ENCODE data around the gene SCGB3A1. TPM values are rescaled to one million over a fixed set of nuclear protein-coding genes. Genes with fewer than 3 reads are reported as not detected.

SCGB3A1 gene
- total RNA-seq, 2 donors from 2014 or later = not detected

DNA sequence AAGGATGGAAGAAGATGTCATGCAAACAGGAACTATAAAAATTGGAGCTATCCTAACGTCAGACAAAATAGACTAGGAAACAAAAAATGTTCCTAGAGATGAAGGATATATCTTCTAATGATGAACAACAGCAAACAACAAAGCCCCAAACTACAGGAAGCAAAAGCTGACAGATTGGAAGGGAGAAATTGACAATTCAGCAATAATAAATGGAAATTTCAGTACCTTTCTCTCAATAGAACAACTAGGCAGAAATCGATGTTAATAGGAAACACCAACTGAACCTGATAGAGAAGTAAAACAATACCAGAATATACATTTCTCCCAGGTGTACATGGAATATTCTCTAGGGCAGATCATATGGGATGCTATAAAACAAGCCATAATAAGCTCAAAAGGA, 7.6 kb downstream of the SCGB3A1 start:
- DNase-seq (no peak), ATAC-seq (no peak)
- WGBS, 2 donors = 67 to 77% methylated on average over 2 of the region's 2 CpGs
- H3K36me3 ChIP-seq (replicated peaks in 1 of 2; ENCODE audit: insufficient read depth in 1 of 2, low read depth in 2 of 2) = no peaks in the 10 kb centered on the region
- H3K4me3 ChIP-seq = no peak overlapping the region
- H3K9me3 ChIP-seq = no peaks in the 10 kb centered on the region
- TF ChIP-seq POLR2A (IDR thresholded peaks at IDR 0.05) = no peak
- TF ChIP-seq, protein P1, sequence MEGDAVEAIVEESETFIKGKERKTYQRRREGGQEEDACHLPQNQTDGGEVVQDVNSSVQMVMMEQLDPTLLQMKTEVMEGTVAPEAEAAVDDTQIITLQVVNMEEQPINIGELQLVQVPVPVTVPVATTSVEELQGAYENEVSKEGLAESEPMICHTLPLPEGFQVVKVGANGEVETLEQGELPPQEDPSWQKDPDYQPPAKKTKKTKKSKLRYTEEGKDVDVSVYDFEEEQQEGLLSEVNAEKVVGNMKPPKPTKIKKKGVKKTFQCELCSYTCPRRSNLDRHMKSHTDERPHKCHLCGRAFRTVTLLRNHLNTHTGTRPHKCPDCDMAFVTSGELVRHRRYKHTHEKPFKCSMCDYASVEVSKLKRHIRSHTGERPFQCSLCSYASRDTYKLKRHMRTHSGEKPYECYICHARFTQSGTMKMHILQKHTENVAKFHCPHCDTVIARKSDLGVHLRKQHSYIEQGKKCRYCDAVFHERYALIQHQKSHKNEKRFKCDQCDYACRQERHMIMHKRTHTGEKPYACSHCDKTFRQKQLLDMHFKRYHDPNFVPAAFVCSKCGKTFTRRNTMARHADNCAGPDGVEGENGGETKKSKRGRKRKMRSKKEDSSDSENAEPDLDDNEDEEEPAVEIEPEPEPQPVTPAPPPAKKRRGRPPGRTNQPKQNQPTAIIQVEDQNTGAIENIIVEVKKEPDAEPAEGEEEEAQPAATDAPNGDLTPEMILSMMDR (IDR thresholded peaks at IDR 0.05) = no peak
- no peaks in the 10 kb centered on the region for H3K4me1 ChIP-seq
- intact Hi-C loops (cut with DNase I) = no loop called here
- no peaks in the 10 kb centered on the region for H3K27me3 ChIP-seq
- no peak overlapping the region for H3K27ac ChIP-seq

DNA sequence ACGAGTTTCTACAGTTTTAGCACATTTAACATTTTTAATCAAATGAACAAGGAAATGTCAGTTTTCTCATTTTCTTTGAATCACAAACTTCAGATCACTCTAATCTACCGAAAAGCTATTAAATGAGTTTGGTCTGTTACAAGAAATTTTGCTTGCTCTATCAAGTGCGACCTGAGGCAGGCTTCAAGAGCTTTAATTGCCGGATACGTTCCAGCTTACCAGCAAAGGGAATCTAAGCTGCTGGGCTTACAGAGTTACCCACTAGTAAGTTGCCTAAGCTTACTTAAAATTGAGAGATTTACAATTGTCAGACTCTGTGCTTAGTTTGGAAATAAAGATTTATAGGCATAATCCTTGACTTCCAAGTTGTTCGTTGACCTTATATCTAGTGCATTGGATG, 10.6 kb downstream of the SCGB3A1 start:
- 90 to 91% methylated on average over 6 of the region's 6 CpGs for WGBS, 2 donors
- Histone ChIP-seq H3K27ac (no peak overlapping the region), H3K9me3 (no peaks in the 10 kb centered on the region), H3K4me1 (no peaks in the 10 kb centered on the region), H3K27me3 (no peaks in the 10 kb centered on the region), H3K36me3 (replicated peaks in 1 of 2; ENCODE audit: insufficient read depth in 1 of 2, low read depth in 2 of 2) (no peaks in the 10 kb centered on the region), H3K4me3 (no peak overlapping the region)
- DNase-seq (no peak), ATAC-seq (no peak)
- TF ChIP-seq, protein P1 (IDR thresholded peaks at IDR 0.05) = no peak
- no peak for TF ChIP-seq POLR2A (IDR thresholded peaks at IDR 0.05)
- intact Hi-C loops (cut with DNase I) = no loop called here

DNA sequence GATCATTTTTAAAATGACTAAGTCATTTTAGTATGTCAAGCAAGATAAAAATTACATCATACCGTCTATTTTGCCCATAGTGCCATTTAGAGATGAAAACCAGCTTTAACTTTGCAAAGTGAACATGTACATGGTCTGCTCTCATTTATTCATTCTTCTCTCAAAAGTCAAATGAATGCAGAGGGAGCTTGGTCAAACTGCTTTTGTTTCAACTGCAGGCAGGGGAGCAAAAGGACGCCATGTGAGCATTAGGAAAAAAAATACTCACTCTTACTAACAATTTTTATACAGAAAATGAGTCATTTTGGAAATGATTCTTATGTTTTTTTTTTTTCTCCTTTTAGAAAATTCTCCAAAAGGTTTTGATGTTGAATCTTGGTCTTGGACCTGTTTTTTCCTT, 15.7 kb downstream of the SCGB3A1 start:
- H3K4me3 ChIP-seq = no peak overlapping the region
- TF ChIP-seq, protein P1 (IDR thresholded peaks at IDR 0.05) = no peak
- TF ChIP-seq POLR2A (IDR thresholded peaks at IDR 0.05) = no peak
- H3K9me3 ChIP-seq = no peaks in the 10 kb centered on the region
- DNase-seq (no peak), ATAC-seq (no peak)
- peaks cover 2 to 6% of the 10 kb centered on the region in 2 donors for H3K36me3 ChIP-seq (replicated peaks in 1 of 2; ENCODE audit: insufficient read depth in 1 of 2, low read depth in 2 of 2)
- intact Hi-C loops (cut with DNase I) = no loop called here
- H3K27ac ChIP-seq = no peak overlapping the region
- H3K4me1 ChIP-seq = no peaks in the 10 kb centered on the region
- WGBS, 2 donors = 78 to 84% methylated on average over 2 of the region's 2 CpGs
- H3K27me3 ChIP-seq = no peaks in the 10 kb centered on the region

DNA sequence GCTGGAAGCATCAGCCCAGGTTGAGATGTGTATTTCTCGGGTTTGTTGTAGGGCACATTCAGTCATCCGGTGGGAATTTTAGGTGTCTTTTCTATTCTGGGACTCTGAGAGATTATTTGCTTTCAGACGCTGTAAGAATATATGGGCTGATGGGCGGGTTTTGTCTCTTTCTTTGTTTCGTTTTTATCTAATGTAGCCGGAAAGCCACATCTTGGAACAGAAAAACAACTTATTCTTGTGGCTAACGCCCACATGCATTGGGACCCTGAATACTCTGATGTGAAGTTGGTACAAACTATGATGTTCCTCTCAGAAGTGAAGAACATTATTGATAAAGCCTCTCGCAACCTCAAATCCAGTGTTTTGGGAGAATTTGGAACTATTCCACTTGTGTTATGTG, 22.4 kb downstream of the SCGB3A1 start:
- H3K27me3 ChIP-seq = no peaks in the 10 kb centered on the region

DNA sequence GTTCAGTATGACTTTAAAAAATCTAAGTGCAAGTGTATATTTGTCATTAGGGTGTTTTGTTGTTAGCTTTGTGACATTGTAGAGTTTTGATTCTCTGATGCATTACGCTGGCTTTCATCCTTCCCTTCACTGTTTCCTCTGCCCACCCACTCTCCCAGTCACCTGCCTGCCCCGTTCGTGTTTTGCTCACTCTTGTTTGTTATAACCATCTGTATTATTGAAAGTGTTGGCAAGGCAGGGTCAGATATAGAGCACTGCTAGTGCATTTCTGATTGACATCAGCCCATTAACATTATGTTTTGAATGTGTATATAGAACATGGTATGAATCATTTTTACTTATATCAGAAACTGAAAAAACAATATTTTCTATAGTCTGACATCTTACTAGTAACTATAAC, 27.3 kb downstream of the SCGB3A1 start:
- Histone ChIP-seq H3K27me3 (no peaks in the 10 kb centered on the region), H3K36me3 (replicated peaks in 1 of 2; ENCODE audit: insufficient read depth in 1 of 2, low read depth in 2 of 2) (peaks cover 0 to 3% of the 10 kb centered on the region in 2 donors), H3K4me3 (no peak overlapping the region), H3K4me1 (no peaks in the 10 kb centered on the region), H3K9me3 (no peaks in the 10 kb centered on the region), H3K27ac (peak overlapping the region in 1 of 4 donors; percentile 35)
- no peak for DNase-seq
- ATAC-seq = no peak
- 67 to 68% methylated on average over 3 of the region's 3 CpGs for WGBS, 2 donors
- TF ChIP-seq, protein P1 (IDR thresholded peaks at IDR 0.05) = no peak
- TF ChIP-seq POLR2A (IDR thresholded peaks at IDR 0.05) = no peak
- intact Hi-C loops (cut with DNase I) = no loop called here

More for the DNA sequence above, 22.4 kb downstream of the SCGB3A1 start:
- no peak for DNase-seq
- TF ChIP-seq POLR2A (IDR thresholded peaks at IDR 0.05) = no peak
- TF ChIP-seq, protein P1 (IDR thresholded peaks at IDR 0.05) = no peak
- ATAC-seq = no peak
- intact Hi-C loops (cut with DNase I) = no loop called here
- H3K9me3 ChIP-seq = no peaks in the 10 kb centered on the region
- no peak overlapping the region for H3K27ac ChIP-seq
- no peak overlapping the region for H3K4me3 ChIP-seq
- no peaks in the 10 kb centered on the region for H3K4me1 ChIP-seq
- WGBS, 2 donors = 81 to 84% methylated on average over 8 of the region's 8 CpGs
- H3K36me3 ChIP-seq (replicated peaks in 1 of 2; ENCODE audit: insufficient read depth in 1 of 2, low read depth in 2 of 2) = peaks cover 0 to 8% of the 10 kb centered on the region in 2 donors
